ENCODE measurements around the gene FGF11.
A peak's percentile ranks its signal among the peaks of the same experiment; 100 is the strongest.

The FGF11 gene

DNA sequence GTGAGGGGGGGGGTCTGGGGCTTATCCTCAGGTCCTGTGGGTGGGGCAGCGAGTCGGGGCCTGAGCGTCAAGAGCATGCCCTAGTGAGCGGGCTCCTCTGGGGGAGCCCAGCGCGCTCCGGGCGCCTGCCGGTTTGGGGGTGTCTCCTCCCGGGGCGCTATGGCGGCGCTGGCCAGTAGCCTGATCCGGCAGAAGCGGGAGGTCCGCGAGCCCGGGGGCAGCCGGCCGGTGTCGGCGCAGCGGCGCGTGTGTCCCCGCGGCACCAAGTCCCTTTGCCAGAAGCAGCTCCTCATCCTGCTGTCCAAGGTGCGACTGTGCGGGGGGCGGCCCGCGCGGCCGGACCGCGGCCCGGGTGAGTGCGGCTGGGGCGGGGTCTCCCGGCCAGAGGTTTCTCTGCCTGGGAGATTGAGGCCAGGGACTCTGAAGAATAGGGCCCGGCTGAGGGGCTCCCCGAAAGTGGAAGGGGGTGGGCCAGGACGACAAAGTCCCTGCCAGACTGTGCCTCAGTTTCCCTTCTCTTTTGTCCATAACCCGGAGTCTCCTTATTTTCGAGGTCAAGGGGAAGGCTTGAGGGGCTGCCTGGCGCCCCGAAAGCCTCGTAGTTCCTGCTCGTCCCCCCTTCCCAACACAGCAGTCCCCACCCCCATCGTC, at the start of gene FGF11:
Gene FGF11, plus strand, starts transcription at position 51 of the 651 bp plus-strand sequence. Its CDS starts 109 bp downstream, at position 160.
- no peak for DNase-seq (ENCODE audit: low read depth)

DNA sequence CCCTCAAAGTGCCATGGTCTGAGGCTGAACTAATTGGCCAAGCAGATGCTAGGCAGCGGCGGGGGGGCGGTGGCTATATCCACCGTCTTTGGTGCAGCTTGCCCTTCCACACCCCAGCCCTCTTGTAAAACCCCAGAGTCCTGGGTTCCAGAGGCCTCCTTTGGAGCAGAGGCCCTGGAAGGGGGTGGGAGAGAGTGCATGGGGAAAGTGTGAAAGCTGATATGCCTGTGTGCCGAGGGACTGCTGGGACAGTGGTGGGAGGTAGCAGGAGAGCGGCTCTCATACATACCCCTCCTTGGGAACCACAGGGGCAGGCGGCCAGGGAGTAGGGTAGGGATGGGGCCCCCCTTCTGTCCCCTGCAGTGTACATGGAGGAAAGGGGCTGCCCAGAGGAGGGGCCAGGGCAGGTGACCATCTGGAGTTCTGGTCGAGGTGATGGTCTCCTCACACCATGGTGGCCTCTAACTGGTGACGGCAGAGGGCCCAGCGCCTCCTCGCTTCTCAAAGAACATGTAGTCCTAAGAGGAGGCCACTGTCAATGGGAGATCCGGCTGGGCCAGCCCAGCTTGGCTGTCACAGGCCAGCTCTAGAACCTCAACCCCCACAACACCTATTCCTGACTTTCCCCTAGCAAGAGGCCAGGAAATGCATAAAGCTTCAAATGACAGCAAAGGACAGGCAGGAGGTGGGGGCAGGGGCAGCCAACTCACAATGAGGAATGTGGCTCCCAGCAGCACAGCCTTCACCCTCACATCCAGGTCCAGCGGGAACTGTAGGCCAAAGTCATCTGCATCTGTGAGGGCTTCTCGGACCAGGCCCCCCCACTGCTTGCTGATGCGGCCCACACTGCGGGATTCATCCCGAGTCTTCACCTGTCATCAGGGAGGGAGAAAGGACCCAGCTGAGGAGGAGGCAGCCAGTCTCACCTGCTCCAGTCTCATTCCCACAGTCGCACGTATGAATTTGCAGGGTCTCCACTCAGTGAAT, 49.1 kb upstream of the FGF11 start:
- DNase-seq (ENCODE audit: low read depth): no peak

DNA sequence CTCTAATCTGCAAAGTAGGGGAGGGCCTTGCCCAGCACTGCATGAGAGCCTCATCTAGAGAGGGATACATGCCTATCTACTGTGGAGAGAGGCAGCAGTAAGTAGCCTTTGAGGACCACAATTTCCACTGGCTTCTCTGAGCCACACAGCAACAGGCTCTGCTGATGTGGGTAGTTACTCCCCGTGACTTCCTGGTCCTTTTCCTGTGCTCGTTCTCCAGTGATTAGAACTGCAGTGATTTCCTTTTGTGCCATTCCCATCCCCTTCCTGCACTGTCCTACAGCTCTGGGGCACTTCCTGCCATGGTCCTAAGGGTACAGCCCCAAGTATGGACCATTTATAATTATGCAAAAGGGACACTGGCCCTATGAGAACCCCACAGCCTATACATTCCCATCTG, 48.0 kb upstream of the FGF11 start:
- no peak for DNase-seq (ENCODE audit: low read depth)

DNA sequence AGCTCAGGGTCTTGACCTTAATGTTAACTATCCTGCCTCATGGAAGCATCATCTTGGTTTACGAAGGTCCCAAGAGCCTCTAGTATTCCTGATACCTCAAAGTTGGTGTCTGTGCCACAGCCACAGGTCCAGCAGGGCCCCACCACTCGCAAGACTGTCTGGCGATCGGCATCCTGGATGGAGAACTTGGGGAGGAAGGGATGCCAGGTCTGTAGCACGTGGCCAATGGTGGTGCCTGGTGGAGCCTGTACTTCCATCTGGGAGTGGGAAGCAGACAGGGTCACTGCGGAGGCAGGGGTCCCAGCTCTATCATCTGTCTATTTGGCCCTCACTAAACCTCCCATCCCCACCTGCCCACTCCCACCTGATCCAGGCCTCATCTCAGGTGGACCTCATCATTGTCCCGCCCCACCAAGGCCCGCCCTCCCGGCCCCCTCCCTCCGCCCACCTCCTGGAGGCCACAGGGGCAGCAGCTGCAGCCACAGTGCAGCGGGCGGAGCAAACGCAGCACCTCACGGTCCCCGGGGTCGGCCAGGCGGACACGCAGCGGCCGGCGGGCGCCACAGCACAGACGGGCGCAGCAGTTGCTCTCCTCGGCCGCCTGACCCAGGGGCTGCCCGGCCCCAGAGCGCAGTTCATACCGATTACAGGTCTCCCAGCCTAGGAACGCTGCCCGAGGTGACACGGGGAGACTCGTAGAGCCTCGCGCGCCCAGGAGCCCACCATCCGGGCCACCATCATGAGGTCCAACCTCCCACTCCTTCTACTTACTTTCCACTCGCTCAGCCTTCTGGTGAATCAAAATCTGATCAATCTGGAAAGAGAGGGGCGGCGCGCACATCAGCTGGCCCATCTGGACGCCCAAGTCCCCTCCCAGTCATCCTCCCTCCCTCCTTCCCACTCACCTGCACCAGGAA, 46.4 kb upstream of the FGF11 start:
- DNase-seq (ENCODE audit: low read depth): no peak

DNA sequence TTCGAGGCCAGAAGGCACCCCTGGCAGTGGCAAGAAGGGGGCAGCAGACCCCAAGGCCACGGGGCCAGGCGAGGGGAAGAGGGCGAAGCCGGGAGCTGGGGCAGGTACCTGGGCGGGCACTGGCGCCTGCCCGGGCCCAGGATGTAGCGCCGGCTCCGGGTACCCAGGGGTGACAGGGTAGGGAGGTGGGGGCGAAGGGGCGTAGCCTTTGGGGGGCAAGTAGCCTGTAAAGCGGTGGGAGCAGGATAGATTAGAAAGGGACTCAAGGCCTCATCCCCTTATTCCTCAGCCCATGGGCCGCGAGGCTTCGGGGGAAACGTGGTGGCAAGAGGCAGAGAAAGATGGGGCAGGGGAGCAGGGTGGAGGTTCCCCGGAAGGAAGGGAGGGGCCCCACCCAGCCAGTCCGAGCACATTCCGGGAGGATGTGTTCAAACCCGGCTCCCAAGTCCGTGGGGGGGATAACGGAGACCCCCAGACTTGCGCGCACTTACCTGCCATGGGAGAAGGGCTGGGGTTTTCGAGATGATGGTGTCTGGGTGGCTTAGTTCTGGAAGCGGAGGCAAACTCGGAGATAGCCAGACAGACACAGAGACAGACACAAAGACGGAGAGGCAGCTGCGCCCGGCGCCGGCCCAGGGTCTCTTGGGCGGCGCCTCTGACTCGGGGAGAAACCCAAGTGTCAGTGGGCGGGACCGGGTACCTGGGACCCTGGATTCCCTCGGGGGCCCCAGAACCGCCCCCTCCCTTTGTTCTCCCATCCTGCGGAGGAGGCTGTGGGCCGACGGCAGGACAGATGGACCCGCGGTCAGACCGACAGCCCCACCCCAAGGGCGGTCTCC, 45.5 kb upstream of the FGF11 start:
- peak; percentile 30 for DNase-seq (ENCODE audit: low read depth)

DNA sequence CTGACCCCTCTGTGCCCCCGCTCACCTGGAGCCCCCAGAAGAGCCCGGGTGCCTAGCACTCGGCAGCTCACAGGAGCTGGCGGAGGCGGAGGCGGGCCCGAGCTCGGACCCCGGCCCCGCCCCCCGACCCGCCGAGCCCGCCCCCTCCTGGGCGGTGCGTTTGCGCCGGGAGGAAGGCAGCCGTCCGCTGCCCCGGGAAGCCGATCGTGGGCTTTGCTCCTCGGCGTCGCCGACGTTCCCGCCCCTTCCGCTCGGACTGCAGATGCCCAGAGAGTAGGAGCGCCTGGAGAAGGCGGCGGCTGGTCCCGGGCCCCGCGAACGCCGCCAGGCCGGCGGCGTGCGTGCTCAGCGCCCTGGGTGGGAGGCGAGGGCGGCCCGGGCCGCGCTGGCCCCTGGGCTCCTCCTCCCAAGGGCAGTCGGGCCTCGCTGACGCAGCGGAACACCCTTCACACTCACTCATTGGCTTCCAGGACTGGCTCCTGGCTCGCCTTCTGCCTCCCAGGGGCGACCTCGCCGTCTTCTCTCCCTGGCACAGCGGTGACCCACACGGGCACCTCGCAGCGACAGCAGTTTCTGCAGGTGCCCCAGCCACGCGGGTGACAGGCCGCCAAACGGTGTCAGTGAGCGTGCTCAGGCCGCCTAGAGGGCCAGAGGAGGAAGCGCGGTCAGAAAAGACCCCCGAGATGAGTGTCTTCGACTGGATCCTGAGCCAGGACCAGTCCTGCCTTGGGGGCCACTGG, 44.7 kb upstream of the FGF11 start, which contains the start of gene PLSCR3:
Gene PLSCR3, minus strand, starts transcription at position 74 of the 740 bp plus-strand sequence. CDS start 415 bp downstream, outside the sequence.
- DNase-seq (ENCODE audit: low read depth): peak; percentile 65

DNA sequence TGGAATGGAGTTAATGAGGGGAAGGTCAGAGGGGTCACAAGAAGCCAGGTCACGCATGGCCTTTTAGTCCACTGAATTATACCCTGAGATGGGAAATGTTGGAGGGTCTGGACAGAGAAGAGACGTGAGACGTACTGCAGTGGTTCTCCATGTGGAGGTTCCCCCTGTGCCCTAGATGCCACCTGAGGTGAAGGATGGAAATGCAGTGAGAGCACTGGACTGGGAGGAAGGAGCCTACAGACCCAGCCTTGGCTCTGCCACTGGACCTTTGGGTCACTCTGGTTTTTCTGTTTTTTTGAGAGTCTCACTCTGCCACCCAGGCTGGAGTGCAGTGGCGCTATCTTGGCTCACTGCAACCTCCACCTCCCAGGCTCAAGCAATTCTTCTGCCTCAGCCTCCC, 43.2 kb upstream of the FGF11 start:
- no peak for DNase-seq (ENCODE audit: low read depth)

DNA sequence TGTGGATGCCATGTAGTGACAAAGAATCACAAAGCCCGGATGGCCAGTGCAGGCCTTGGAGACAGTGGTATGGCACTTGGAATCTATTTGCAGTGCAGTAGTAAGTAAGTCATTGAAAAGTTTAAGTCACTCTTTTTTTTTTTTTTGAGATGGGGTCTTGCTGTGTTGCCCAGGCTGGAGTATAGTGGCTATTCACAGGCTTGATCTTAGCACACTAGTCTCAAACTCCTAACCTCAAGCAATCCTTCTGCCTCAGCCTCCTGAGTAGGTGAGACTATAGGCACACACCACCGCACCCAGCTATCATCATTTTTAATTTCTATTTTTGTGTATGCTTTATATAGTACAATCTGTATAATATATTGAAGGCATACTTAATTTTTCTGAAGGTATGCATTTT, 40.7 kb upstream of the FGF11 start:
- DNase-seq (ENCODE audit: low read depth): no peak

DNA sequence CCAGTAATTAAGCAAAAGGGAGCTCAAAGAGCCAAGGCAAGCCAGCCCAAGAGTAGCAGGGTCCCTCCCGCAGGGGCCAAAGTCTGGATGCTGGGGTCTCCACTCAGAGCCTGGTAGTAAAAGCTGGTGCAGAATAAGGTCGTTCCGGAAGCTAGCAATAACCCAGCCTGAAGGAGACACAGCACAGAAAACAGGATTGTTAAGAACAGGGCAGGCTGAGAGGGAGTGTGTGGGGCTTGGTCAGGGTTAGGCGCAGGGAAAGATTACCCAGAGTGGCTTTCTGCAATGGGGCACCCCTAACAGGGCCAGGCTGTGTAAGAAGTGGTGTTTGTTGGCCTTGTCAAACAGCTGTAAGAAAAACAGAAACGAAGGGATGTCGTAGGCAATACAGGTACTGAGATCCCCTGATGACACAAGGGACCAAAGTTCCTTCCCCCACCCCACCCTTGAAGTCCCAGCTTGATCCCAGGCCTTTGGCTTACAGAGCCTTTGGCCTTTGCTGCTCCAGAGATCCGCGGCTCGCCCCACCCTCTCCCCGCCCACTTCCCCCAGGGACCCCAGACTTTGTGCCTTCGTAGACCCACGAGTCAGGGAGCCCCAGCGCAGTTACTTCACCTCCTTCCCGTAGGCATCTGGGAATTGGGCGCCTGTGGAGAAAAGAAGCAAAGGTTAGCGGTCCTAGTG, 36.1 kb upstream of the FGF11 start:
- no peak for DNase-seq (ENCODE audit: low read depth)

DNA sequence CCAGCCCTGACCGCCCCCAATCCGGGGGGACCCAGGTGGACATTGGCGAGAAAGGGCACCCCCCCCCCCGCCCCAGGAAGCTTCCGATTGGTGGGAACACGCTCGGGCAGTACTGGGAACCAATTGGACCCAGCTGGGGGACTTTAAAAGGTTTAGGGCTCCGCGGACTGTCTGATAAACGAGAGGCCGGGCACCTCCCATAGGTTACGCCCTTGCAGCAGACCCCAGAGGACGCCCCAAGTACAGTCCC, 35.7 kb upstream of the FGF11 start:
- DNase-seq (ENCODE audit: low read depth): no peak

DNA sequence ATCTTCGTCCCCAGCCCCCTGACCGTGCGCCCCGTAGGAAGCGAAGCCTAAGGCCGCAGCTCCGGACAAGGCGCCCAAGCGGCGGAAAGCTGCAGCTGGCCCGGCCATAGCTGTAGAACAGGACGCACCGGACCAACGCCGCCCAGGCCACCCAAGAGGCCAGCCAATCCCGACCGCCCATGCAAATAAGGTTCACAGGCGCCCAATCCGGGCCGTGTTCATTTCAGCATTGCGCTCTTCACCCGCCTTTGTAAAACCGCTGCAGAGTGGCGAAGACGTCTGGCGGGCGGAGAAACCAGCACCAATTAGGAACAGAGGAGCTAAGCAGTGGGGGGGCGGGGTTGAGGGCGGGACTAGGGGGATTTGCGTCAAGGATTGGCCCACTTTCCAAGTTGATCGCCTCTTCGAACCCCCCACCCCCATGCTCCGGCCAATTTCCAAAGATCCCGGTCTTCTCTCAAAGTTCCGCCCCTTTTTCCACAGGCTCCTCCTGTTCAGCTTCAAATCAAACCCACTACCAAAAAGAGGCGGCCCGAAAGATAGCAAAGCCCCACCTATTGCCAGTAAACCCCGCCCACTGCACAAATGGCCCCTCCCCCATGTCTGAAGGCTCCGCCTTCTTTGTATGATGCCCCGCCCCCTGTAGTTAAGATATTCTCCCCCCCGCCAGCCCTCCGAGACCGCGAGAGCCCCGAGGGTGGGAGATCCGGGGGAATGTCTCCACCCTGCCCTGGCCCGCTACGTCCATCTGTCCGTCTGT, 35.2 kb upstream of the FGF11 start, which contains the start of gene TMEM256:
Gene TMEM256, minus strand, starts transcription at position 121 of the 760 bp plus-strand sequence. Its CDS starts 13 bp downstream, at position 108.
- peak; percentile 89 for DNase-seq (ENCODE audit: low read depth)

DNA sequence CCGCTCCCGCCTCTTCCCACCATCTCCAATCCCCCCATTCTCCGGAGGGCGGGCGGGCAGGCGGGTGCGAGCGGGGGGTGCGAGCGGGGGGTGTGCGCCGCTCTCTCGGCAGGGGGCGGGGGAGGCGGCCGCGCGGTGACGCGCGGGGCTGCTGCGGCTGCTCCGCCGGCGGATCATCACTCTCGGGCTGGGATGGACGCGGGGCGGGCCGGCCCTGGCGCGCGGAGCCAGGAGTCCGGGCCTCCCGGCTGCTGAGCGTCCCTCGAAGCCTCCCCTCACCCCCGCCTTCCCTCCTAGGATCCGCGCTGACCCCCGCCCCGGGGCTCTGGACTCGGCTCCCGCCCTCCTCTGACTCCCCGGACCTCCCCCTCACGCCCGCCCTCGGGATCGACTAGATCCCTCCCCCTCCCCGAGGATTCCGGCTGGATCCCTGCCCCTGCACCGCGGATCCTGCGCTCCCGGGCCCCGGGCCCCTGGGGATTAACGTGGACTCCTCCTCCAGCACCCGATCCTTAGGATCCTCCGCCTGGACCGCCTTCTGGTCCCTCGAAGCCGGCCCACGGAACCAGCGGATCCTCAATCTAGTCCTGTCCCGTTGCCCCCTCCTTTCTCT, 34.5 kb upstream of the FGF11 start:
- no peak for DNase-seq (ENCODE audit: low read depth)

DNA sequence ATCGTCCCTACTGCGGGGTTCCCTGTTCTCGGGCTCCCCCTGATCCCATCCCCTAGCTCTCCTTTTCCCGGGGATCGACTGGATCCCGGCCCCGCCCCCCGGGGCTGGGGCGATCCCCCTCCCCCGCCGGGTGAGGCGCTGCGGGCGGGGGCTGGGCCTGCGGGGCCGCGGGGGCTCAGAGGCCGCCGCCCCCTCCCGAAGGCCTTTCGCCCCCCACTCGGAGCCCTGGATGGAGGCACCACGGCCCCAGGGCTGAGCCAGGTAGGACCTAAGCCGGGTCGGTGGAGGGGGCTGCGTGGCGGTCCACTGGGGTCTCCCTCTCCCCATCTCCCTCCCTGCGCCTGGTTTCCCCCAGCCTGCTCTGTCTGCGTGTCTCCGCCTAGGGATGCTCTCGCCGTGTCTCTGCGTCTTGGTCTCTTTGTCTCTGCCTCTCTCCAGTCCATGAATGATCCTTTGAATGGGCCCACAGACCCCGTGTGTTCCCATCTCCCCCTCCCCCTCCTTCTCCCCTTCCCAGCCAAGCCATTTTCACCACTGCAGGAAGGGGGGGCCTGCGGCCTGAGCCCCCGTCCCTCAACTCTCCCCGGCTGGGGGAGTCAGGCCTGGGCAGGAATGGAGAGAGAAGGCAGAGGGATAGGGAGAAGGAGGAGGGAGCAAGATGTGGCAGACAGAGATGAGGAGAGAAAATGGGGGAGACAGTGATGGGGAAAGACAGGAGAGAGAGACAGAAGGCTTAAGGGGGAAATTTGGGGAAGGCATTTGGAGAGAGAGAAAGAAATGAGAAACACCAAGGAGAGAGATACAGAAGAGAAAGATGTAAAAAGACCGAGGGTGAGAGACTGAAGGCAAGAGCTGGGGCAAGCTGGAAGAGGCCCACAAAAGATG, 33.7 kb upstream of the FGF11 start:
- DNase-seq (ENCODE audit: low read depth): no peak

DNA sequence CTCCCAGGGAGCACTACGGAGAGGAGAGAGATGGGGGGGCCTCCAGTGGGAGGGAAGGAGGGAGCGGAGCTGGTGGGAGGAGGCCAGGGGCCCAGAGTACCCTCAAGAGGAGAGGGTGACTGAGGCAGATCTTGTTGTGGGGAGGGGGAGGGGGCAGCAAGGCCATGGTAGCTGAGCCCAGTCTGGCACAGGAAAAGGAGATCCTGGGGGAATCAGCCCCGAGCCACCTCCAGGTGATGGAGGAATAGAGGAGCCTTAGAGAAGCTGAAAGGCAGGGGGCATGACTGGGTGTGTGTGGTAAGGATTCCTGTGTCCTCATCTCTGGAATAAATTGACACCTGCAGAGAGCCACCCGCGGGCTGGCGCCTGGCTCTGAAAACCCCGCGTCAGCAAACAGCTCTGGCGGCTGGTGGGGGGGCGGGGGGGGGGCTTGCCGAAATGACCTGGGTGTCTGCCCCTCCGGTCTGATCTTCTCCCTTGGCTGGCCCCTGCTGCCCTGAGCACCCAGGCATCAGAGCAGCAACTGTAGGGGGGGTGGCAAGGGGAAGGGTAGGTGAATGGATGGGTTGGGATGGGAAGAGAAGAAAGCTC, 33.0 kb upstream of the FGF11 start:
- no peak for DNase-seq (ENCODE audit: low read depth)

DNA sequence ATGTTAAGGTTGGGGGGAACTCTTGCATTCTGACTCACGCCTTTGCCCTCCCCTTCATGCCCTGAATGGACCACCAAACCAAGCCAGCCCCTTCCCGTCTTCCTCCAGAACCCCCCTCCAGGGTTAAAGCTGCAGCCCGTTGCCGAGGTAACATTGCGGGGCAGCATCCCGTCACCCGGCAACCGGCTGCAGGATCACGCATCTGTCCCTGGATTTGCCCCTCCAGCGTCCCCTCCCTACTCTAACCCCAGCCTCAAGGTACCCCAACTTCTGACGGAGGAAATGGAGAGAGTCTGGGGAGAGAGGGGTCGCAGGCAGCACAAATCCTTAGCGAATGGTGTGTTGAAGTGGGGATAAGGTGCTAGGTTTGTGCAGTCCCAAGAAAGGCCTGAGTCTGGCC, 32.2 kb upstream of the FGF11 start:
- no peak for DNase-seq (ENCODE audit: low read depth)

DNA sequence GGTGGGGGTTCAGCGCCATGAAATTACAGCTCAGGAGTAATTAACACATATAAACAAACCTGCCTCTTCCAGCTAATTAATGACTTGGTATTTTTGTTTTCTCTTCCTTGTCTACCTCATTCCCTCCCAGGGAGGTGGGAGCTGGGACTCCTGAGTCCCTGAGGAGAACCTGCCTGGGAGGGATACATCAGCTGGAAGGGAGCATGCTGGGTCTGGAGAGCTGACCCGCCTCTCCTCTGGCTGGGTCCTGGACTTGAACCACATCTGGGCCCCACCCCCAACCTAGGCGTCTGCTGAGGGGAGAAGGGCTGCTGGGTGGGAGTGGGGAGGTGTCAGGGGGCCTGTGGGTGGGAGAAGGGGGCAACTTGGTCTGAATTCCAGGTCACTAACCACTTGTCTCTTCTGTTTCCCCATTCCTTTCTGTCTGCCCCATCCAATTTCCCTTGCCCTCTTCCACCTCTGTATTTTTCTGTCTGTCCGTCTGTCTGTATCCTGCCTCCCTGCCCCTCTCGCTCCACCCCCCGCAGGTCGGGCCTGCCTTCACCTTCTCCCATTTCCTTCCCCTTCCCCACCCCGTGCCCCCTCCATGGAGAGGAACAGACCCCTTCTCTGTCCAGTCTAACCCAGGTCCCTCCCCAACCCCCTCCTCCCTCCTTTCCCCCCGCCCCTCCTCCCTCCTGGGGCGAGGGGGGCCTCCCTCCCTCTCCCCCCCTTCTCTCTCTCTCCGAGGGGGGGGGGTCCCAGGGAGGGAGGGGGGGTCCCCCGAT, 31.6 kb upstream of the FGF11 start, which contains the start of gene NLGN2:
Gene NLGN2, plus strand, starts transcription at position 361 of the 767 bp plus-strand sequence. CDS start 411 bp downstream, outside the sequence.
- no peak for DNase-seq (ENCODE audit: low read depth)
